NCI-H2107 treated with DMSO at 0.1 percent for 48 hours (cell line): ENCODE results near the gene ZNF786.
"Not testable (repeated sequence)": the region's sequence is repeated elsewhere in the genome, so short reads cannot be mapped to it uniquely, and the experiment has no call there.

Source experiments
- DNase-seq: peaks from one replicate; lab custom pipeline; 2025; ENCODE audit not compliant: unreplicated experiment; lab: John Stamatoyannopoulos, UW

The ZNF786 gene

GRCh38 chr7:149038641-149039040 is 51.9 kb downstream of the ZNF786 start:
- not testable (repeated sequence) for DNase-seq

GRCh38 chr7:149036676-149037075 is 53.8 kb downstream of the ZNF786 start:
- no peak for DNase-seq

- DNase-seq: no peak
Measured at GRCh38 chr7:149031353-149031910, 59.1 kb downstream of the ZNF786 start.

- not testable (repeated sequence) for DNase-seq
Measured at GRCh38 chr7:149030439-149030838, 60.1 kb downstream of the ZNF786 start.

- DNase-seq: peak; percentile 97
Measured at GRCh38 chr7:149028346-149029109, 62.0 kb downstream of the ZNF786 start, which contains the start of gene PDIA4. Gene PDIA4 (minus strand): TSS chr7:149028505. CDS start chr7:149028408, 97 bp downstream.

GRCh38 chr7:149027611-149028345 is 62.7 kb downstream of the ZNF786 start:
- no peak for DNase-seq

GRCh38 chr7:149027055-149027454 is 63.5 kb downstream of the ZNF786 start:
- no peak for DNase-seq

GRCh38 chr7:149023662-149024061 is 66.9 kb downstream of the ZNF786 start:
- no peak for DNase-seq

GRCh38 chr7:149022756-149023360 is 67.7 kb downstream of the ZNF786 start:
- DNase-seq: no peak

GRCh38 chr7:149021725-149022062 is 68.8 kb downstream of the ZNF786 start:
- no peak for DNase-seq

GRCh38 chr7:149020483-149020882 is 70.0 kb downstream of the ZNF786 start:
- DNase-seq: no peak
